Stimulated activated CD8-positive, alpha-beta memory T cell treated with anti-CD3 and anti-CD28 coated beads, Interleukin-7, amount 100 ng/mL, for 48 hours (primary cell): ENCODE data around the gene RTP3.

Experiments
- DNase-seq, 2 donors: peaks; one replicate each; pipeline ENCODE4 v3.0.0-alpha.2; 2020; ENCODE audit warnings: low read depth in 1 of 2; ENCODE audit errors: extremely low read depth in 1 of 2

RTP3 gene

DNA sequence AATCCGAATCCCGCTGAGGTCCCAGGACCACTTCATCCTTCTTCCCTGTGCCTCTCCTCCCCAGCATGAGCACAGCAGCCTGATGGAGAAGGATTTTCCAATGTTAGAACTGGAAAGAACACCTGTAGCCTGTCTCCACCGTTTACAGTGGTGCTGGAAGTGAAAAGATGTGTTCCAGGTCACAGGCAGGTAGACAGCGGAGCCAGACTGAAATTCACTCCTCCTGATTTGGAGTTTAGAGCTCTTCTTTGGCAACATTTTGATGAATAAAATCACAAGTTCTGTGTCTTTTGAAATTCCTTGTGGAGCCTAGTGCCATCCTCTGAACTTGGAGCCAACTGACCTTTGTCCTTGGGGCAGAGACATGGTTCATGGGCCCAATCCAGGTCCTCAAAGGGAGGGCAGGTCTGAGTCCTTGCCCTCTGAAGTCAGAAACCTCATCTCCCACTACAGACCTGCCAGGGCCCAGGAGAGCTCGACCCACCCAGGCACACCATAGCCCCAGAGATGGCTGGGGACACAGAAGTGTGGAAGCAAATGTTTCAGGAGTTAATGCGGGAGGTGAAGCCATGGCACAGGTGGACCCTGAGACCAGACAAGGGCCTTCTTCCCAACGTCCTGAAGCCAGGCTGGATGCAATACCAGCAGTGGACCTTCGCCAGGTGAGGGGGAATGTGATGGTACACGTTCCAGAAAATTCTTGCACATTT is at the start of gene RTP3:
Gene RTP3 (plus strand): TSS at position 421 of the 710 bp plus-strand sequence. CDS start 87 bp downstream, at position 508.
- no peak for DNase-seq

GRCh38 chr3:46448721-46449120 is 49.1 kb upstream of the RTP3 start:
- no peak for DNase-seq

- no peak for DNase-seq
Observed at GRCh38 chr3:46449755-46450552, 47.8 kb upstream of the RTP3 start.

DNA sequence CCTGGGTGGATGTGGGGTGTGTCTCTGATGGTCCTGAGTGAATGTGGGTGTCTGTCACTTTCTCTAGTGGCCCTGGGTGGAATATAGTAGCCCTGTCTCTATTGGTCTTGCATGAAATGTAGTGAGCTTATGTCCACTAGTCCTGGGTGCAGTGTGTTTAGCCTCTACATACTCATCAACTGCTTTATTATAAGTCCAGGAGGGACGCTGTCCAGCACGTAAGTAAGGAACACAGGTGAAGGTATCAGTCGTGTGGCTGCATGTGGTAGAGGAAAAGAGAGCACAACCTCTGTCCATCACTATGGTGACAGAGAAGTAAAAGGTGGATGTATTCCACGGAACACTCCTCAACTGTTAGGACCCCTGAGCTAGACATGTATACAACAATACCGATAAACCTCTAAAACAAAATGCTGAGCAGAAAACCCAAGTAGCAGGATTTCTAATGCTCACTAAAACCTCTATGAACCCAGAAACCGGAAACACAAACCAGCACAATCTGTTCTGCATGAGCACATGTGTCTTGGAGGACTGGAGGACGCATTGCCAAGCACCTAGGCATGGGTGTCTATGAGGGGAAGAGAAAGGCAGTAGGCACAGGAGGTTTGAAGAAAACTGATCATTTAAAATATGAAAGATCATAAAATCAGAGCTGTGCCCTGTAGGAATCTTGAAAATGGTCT is 44.1 kb upstream of the RTP3 start:
- DNase-seq = no peak

GRCh38 chr3:46454209-46454595 is 43.6 kb upstream of the RTP3 start:
- no peak for DNase-seq

DNA sequence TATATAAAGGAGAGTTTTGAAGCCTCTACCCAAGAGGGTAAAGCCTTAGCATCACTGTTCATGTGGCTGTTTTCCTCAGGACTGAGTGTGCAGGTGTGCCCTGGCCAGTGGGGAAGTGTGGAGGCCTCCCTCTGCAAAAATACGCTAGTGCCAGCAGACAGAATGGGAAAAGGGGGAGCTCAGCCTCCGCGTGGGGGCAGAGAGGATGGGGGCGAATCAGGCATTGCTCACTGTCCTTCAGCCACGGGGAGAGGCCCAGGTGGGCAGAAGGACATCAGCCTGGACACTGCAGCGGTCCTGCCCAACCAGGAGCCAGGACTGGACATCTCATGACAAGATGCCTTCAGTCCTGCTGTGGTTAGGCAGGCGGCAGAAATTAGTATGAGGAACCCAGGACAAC is 43.2 kb upstream of the RTP3 start:
- DNase-seq = no peak

- DNase-seq = no peak
Observed at GRCh38 chr3:46455231-46456115, 42.3 kb upstream of the RTP3 start.

GRCh38 chr3:46456118-46456517 is 41.7 kb upstream of the RTP3 start:
- DNase-seq = no peak

DNA sequence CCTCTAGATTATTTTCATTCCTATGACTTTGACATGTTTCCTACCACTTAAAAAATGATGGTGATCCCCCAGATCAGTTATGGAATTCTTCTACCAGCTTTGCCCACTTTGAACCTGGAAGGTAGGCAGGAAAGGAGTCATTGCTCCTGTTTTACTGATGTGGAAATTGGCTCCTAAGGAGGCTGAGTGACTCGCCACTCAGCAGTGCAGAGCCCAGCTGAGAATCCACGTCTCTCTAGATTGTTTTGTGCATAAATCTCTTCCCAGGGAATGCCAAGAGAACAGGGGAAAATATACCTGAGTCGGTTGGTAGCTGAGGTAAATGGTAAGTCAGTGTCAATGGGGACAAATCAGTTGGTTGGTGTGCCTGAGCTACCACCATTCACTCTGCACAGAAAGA is 37.7 kb upstream of the RTP3 start:
- no peak for DNase-seq

DNA sequence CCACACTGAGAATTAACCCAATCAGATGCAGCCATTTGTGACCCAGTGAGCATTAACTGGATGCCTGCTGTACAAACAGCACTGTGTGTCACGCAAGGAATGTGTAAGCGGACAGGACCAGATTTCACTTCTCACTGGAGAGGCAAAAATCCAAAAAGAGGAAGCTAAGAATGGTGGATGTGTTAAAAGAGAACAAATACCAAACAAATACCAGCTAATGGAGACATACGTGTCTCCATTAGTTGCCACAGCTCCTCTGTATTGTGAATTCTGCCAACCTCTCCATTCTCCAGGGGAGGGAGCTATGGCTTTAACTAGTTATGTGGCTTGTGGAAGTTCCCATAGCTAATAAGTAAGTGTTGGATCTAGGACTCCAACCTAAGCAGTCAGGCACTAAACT is 35.7 kb upstream of the RTP3 start:
- DNase-seq = no peak

- no peak for DNase-seq
Observed at GRCh38 chr3:46462511-46462910, 35.3 kb upstream of the RTP3 start.

DNA sequence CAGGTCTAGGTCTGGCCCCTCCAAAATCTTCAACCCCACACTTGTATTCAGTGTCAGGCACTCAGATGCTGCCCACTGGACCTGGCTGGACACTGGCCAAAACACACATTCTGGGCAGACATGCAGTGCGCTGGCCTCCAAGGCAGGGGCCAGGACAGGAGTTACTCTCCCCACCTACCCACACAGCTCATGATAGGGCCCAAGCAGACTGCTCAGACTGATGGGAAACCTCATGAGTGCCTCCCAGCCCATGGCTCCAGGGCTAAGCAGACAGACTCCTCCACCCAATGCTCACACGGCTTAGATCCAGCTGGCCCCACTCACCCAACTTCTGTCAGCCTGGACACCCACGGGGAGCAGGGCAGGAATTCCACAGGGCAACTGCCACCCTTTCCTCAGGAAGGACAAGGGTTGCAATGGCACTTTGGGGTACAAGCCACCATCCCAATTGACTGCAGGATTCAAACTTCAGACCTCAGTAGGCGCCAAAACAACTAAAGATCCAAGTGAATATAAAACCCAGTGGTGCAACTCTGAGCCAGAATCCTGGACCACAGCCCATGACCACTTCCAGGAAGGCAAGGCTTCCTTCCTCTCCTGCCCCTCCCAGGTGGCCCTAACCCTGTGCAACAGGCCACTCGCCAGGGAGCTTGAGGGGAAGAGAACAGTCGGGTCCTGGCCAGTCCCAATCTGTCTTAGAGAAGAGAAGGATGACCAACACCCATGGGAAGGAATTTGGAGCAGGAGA is 34.5 kb upstream of the RTP3 start:
- no peak for DNase-seq

DNA sequence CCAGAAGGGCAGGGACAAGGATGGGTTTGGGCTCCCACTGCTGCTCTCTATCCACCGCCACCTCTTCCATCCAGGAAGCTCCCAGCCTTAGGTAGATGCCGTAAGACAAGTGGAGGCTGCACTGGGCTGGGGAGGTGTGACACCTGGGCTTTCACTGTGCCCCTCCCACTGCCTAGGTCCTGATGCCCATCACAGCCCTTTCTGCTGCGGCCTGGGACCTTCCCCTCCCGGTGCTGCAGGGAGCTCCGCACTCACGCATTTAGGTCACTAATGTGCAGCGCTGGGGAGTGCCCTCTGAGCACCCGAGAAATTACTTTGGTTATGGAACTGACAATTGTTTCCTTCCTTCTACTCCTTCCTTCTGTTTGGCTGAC is 33.9 kb upstream of the RTP3 start:
- no peak for DNase-seq

DNA sequence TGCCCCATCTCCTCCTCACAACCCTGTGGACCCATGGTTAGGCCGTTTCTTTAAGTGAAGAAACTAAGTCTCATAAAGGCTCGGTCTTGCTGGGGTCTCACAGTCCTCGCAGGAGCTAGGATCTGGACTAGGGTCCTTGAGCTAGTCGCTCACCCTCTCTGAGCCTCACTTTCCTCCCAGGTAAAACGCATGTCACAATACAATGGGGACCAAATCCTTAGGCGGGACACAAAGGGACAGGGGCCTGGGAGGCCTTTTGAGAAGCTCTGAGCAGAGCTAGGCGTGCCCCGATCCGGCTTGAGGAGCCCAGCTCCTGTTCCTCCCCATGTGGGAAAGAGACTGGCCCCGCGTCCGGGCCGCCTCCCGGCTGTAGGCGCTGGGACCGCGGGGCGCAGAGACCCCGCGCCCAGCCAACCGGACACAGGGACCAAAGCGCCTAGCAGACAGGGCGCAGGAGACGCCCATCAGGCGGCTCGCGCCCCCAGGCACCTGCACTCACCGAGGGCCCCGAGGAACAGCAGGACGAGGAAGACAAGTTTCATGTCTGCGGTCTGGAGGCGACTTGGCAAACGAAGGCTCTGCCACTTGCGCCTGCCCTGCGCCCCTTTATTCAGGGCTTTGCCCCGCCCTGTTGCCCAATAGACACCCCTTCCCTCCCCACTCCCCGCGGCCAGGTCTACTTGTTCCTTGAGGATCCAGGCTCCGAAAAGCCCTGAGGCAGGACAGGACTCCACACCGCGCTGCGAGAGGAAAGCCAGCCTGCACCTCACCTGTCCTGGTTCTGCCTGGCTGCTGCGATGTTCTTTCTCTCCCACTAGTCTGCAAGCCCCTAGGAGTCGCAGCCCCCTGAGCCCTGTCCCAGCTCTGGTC is 33.2 kb upstream of the RTP3 start, which contains the start of gene LTF:
Gene LTF (minus strand): TSS at position 580 of the 870 bp plus-strand sequence. CDS start 38 bp downstream, at position 542.
- no peak for DNase-seq

GRCh38 chr3:46465196-46465520 is 32.6 kb upstream of the RTP3 start:
- DNase-seq = no peak

DNA sequence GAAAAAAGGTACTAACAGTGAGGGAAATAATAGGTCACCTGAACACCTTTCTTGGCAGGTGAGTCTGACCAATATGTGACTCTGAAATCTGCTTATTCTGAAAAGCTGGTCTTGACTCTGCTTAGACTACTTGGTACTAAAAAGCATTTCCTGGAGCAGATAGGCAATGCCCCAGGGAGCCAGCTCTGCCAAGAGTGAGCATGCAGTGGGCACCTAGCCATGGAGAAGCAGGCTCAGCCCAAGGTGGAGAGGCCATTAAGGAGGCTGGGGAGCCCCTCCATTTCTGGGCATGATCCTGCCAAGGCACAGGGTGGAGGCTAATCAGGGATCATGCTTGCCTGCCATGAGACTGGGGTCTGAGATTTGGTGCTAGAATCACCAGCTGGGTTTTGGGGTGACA is 31.5 kb upstream of the RTP3 start:
- no peak for DNase-seq

- no peak for DNase-seq
Observed at GRCh38 chr3:46466871-46467403, 30.8 kb upstream of the RTP3 start.

DNA sequence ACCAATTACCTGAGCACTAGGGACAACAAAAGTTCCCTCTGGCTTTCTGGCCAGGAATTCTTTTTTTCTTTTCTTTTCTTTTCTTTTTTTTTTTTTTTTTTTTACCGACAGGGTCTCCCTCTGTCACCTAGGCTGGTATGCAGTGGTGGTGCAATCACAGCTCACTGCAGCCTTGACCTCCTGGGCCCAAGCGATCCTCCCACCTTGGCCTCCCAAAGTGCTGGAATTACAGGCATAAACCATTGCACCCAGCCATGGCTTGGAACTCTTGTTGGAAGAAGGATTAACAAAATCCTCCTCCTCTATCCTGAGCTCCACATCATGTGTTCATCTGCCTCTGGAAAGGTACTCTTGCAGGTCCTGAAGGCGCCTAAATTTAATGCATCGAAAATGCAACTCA is 30.2 kb upstream of the RTP3 start:
- DNase-seq = no peak
